ENCODE measurements around the gene DCST1. TPM values are rescaled to one million over a fixed set of nuclear protein-coding genes. Genes with fewer than 3 reads are reported as not detected.

The DCST1 gene
- total and polyA plus RNA-seq, 2 of the 8 experiments (the other 6 are each of a cell fraction or from before 2014, with no cell fraction given): not detected

DNA sequence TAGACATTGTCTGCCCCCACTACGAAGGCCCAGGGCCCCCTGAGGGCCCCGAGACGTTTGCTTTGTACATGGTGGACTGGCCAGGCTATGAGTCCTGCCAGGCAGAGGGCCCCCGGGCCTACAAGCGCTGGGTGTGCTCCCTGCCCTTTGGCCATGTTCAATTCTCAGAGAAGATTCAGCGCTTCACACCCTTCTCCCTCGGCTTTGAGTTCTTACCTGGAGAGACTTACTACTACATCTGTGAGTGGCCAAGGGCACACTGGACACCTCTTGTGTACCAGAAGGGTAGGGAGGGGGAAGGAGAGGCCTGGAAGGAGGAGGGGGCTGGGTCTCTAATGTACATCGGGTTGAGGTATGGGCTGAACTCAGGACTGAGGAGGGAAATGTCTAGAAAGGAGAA is 33.2 kb downstream of the DCST1 start (continued):
- TF ChIP-seq, protein P1, sequence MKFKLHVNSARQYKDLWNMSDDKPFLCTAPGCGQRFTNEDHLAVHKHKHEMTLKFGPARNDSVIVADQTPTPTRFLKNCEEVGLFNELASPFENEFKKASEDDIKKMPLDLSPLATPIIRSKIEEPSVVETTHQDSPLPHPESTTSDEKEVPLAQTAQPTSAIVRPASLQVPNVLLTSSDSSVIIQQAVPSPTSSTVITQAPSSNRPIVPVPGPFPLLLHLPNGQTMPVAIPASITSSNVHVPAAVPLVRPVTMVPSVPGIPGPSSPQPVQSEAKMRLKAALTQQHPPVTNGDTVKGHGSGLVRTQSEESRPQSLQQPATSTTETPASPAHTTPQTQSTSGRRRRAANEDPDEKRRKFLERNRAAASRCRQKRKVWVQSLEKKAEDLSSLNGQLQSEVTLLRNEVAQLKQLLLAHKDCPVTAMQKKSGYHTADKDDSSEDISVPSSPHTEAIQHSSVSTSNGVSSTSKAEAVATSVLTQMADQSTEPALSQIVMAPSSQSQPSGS (IDR thresholded peaks at IDR 0.05; ENCODE audit: low read length): no peak
- TF ChIP-seq JUN (IDR thresholded peaks at IDR 0.05; ENCODE audit: low read depth, low read length) (no peak), RXRA (IDR thresholded peaks at IDR 0.05; ENCODE audit: insufficient read depth, low read depth, low read length) (no peak), CHD2 (IDR thresholded peaks at IDR 0.05; ENCODE audit: low read length) (no peak)
- TF ChIP-seq, protein P2, sequence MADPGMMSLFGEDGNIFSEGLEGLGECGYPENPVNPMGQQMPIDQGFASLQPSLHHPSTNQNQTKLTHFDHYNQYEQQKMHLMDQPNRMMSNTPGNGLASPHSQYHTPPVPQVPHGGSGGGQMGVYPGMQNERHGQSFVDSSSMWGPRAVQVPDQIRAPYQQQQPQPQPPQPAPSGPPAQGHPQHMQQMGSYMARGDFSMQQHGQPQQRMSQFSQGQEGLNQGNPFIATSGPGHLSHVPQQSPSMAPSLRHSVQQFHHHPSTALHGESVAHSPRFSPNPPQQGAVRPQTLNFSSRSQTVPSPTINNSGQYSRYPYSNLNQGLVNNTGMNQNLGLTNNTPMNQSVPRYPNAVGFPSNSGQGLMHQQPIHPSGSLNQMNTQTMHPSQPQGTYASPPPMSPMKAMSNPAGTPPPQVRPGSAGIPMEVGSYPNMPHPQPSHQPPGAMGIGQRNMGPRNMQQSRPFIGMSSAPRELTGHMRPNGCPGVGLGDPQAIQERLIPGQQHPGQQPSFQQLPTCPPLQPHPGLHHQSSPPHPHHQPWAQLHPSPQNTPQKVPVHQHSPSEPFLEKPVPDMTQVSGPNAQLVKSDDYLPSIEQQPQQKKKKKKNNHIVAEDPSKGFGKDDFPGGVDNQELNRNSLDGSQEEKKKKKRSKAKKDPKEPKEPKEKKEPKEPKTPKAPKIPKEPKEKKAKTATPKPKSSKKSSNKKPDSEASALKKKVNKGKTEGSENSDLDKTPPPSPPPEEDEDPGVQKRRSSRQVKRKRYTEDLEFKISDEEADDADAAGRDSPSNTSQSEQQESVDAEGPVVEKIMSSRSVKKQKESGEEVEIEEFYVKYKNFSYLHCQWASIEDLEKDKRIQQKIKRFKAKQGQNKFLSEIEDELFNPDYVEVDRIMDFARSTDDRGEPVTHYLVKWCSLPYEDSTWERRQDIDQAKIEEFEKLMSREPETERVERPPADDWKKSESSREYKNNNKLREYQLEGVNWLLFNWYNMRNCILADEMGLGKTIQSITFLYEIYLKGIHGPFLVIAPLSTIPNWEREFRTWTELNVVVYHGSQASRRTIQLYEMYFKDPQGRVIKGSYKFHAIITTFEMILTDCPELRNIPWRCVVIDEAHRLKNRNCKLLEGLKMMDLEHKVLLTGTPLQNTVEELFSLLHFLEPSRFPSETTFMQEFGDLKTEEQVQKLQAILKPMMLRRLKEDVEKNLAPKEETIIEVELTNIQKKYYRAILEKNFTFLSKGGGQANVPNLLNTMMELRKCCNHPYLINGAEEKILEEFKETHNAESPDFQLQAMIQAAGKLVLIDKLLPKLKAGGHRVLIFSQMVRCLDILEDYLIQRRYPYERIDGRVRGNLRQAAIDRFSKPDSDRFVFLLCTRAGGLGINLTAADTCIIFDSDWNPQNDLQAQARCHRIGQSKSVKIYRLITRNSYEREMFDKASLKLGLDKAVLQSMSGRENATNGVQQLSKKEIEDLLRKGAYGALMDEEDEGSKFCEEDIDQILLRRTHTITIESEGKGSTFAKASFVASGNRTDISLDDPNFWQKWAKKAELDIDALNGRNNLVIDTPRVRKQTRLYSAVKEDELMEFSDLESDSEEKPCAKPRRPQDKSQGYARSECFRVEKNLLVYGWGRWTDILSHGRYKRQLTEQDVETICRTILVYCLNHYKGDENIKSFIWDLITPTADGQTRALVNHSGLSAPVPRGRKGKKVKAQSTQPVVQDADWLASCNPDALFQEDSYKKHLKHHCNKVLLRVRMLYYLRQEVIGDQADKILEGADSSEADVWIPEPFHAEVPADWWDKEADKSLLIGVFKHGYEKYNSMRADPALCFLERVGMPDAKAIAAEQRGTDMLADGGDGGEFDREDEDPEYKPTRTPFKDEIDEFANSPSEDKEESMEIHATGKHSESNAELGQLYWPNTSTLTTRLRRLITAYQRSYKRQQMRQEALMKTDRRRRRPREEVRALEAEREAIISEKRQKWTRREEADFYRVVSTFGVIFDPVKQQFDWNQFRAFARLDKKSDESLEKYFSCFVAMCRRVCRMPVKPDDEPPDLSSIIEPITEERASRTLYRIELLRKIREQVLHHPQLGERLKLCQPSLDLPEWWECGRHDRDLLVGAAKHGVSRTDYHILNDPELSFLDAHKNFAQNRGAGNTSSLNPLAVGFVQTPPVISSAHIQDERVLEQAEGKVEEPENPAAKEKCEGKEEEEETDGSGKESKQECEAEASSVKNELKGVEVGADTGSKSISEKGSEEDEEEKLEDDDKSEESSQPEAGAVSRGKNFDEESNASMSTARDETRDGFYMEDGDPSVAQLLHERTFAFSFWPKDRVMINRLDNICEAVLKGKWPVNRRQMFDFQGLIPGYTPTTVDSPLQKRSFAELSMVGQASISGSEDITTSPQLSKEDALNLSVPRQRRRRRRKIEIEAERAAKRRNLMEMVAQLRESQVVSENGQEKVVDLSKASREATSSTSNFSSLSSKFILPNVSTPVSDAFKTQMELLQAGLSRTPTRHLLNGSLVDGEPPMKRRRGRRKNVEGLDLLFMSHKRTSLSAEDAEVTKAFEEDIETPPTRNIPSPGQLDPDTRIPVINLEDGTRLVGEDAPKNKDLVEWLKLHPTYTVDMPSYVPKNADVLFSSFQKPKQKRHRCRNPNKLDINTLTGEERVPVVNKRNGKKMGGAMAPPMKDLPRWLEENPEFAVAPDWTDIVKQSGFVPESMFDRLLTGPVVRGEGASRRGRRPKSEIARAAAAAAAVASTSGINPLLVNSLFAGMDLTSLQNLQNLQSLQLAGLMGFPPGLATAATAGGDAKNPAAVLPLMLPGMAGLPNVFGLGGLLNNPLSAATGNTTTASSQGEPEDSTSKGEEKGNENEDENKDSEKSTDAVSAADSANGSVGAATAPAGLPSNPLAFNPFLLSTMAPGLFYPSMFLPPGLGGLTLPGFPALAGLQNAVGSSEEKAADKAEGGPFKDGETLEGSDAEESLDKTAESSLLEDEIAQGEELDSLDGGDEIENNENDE (IDR thresholded peaks at IDR 0.05; ENCODE audit: insufficient replicate concordance, low read length): no peak
